Activated T-cell treated with anti-CD3 and anti-CD28 coated beads, Interleukin-2, amount 50 U/mL, for 24 hours (primary cell): ENCODE data around the gene ETV3.

ENCODE experiments used
- DNase-seq: peaks from one replicate; pipeline ENCODE4 v3.0.0-alpha.2; 2020
- H3K27ac Mint-ChIP-seq: 2 replicates; pipeline ENCODE4 v1.8.0; 2020; ENCODE audit warnings: mild to moderate bottlenecking, mixed read lengths
- H3K27me3 Mint-ChIP-seq: 2 replicates; pipeline ENCODE4 v1.8.0; 2020; ENCODE audit warnings: mixed read lengths
- H3K36me3 Mint-ChIP-seq: 2 replicates; pipeline ENCODE4 v1.8.0; 2020; ENCODE audit warnings: low read depth, mixed read lengths
- H3K4me1 Mint-ChIP-seq: 2 replicates; pipeline ENCODE4 v1.8.0; 2020; ENCODE audit warnings: low read depth, mixed read lengths
- H3K4me3 Mint-ChIP-seq: 2 replicates; pipeline ENCODE4 v1.8.0; 2020; ENCODE audit warnings: mild to moderate bottlenecking, moderate library complexity, mixed read lengths
- H3K9me3 Mint-ChIP-seq: 2 replicates; pipeline ENCODE4 v1.8.0; 2020; ENCODE audit warnings: mixed read lengths

Gene ETV3

GRCh38 chr1:157115851-157116736 is 22.1 kb downstream of the ETV3 start:
- DNase-seq, result no peak
- Mint-ChIP-seq H3K4me3 (no peak overlapping the region), H3K4me1 (no peaks in the 10 kb centered on the region), H3K9me3 (no peaks in the 10 kb centered on the region), H3K27me3 (peaks cover 6% of the 10 kb centered on the region), H3K36me3 (peaks cover 9% of the 10 kb centered on the region), H3K27ac (no peak overlapping the region)

- H3K4me3 Mint-ChIP-seq, result no peak overlapping the region
- H3K9me3 Mint-ChIP-seq, result no peaks in the 10 kb centered on the region
- no peak overlapping the region for H3K27ac Mint-ChIP-seq
- no peak for DNase-seq
- no peaks in the 10 kb centered on the region for H3K4me1 Mint-ChIP-seq
- H3K27me3 Mint-ChIP-seq, result peaks cover 10% of the 10 kb centered on the region
- H3K36me3 Mint-ChIP-seq, result peaks cover 5% of the 10 kb centered on the region
These were observed 22.8 kb downstream of the ETV3 start for GRCh38 chr1:157115429-157115838.

- no peak overlapping the region for H3K4me3 Mint-ChIP-seq
- no peak overlapping the region for H3K27ac Mint-ChIP-seq
- no peaks in the 10 kb centered on the region for H3K9me3 Mint-ChIP-seq
- peaks cover 10% of the 10 kb centered on the region for H3K27me3 Mint-ChIP-seq
- DNase-seq, result no peak
- H3K36me3 Mint-ChIP-seq, result no peaks in the 10 kb centered on the region
- no peaks in the 10 kb centered on the region for H3K4me1 Mint-ChIP-seq
These were observed 23.7 kb downstream of the ETV3 start for GRCh38 chr1:157114183-157115121.

GRCh38 chr1:157113631-157114030 is 24.6 kb downstream of the ETV3 start:
- Mint-ChIP-seq H3K27me3 (peaks cover 17% of the 10 kb centered on the region), H3K4me3 (no peak overlapping the region), H3K27ac (no peak overlapping the region), H3K9me3 (no peaks in the 10 kb centered on the region), H3K36me3 (no peaks in the 10 kb centered on the region), H3K4me1 (no peaks in the 10 kb centered on the region)
- DNase-seq, result no peak

GRCh38 chr1:157113106-157113505 is 25.1 kb downstream of the ETV3 start:
- Mint-ChIP-seq H3K27me3 (peaks cover 22% of the 10 kb centered on the region), H3K9me3 (no peaks in the 10 kb centered on the region), H3K4me1 (no peaks in the 10 kb centered on the region), H3K4me3 (no peak overlapping the region), H3K27ac (no peak overlapping the region), H3K36me3 (no peaks in the 10 kb centered on the region)
- DNase-seq, result no peak

- H3K4me3 Mint-ChIP-seq, result no peak overlapping the region
- H3K4me1 Mint-ChIP-seq, result no peaks in the 10 kb centered on the region
- H3K36me3 Mint-ChIP-seq, result no peaks in the 10 kb centered on the region
- peaks cover 30% of the 10 kb centered on the region for H3K27me3 Mint-ChIP-seq
- peak overlapping the region; percentile 7 for H3K27ac Mint-ChIP-seq
- no peak for DNase-seq
- H3K9me3 Mint-ChIP-seq, result no peaks in the 10 kb centered on the region
These were observed 25.9 kb downstream of the ETV3 start for GRCh38 chr1:157112186-157112867.

GRCh38 chr1:157111396-157112165 is 26.6 kb downstream of the ETV3 start:
- Mint-ChIP-seq H3K4me1 (peaks cover 4% of the 10 kb centered on the region), H3K36me3 (no peaks in the 10 kb centered on the region), H3K9me3 (no peaks in the 10 kb centered on the region), H3K27me3 (peaks cover 37% of the 10 kb centered on the region), H3K4me3 (no peak overlapping the region), H3K27ac (no peak overlapping the region)
- no peak for DNase-seq

GRCh38 chr1:157110686-157111085 is 27.5 kb downstream of the ETV3 start:
- Mint-ChIP-seq H3K36me3 (no peaks in the 10 kb centered on the region), H3K4me3 (no peak overlapping the region), H3K4me1 (peaks cover 7% of the 10 kb centered on the region), H3K27ac (peak overlapping the region; percentile 20), H3K27me3 (peaks cover 39% of the 10 kb centered on the region), H3K9me3 (no peaks in the 10 kb centered on the region)
- DNase-seq, result no peak

GRCh38 chr1:157110003-157110402 is 28.2 kb downstream of the ETV3 start:
- Mint-ChIP-seq H3K9me3 (no peaks in the 10 kb centered on the region), H3K27ac (no peak overlapping the region), H3K4me1 (peaks cover 7% of the 10 kb centered on the region), H3K27me3 (peaks cover 39% of the 10 kb centered on the region), H3K4me3 (no peak overlapping the region), H3K36me3 (no peaks in the 10 kb centered on the region)
- no peak for DNase-seq

- Mint-ChIP-seq H3K4me1 (peaks cover 10% of the 10 kb centered on the region), H3K27me3 (peaks cover 39% of the 10 kb centered on the region), H3K27ac (no peak overlapping the region), H3K9me3 (no peaks in the 10 kb centered on the region), H3K4me3 (no peak overlapping the region), H3K36me3 (no peaks in the 10 kb centered on the region)
- DNase-seq, result no peak
These were observed 29.7 kb downstream of the ETV3 start for GRCh38 chr1:157108448-157108847.

GRCh38 chr1:157107702-157108101 is 30.5 kb downstream of the ETV3 start:
- DNase-seq, result no peak
- Mint-ChIP-seq H3K4me1 (peaks cover 10% of the 10 kb centered on the region), H3K27ac (no peak overlapping the region), H3K9me3 (no peaks in the 10 kb centered on the region), H3K4me3 (no peak overlapping the region), H3K27me3 (peaks cover 39% of the 10 kb centered on the region), H3K36me3 (no peaks in the 10 kb centered on the region)

- Mint-ChIP-seq H3K4me3 (no peak overlapping the region), H3K9me3 (no peaks in the 10 kb centered on the region), H3K4me1 (peaks cover 10% of the 10 kb centered on the region), H3K27ac (no peak overlapping the region), H3K36me3 (no peaks in the 10 kb centered on the region), H3K27me3 (peaks cover 39% of the 10 kb centered on the region)
- DNase-seq, result no peak
These were observed 31.4 kb downstream of the ETV3 start for GRCh38 chr1:157106813-157107189.

GRCh38 chr1:157105988-157106812 is 32.0 kb downstream of the ETV3 start:
- H3K9me3 Mint-ChIP-seq, result no peaks in the 10 kb centered on the region
- no peak overlapping the region for H3K27ac Mint-ChIP-seq
- DNase-seq, result no peak
- no peak overlapping the region for H3K4me3 Mint-ChIP-seq
- H3K36me3 Mint-ChIP-seq, result no peaks in the 10 kb centered on the region
- H3K4me1 Mint-ChIP-seq, result peaks cover 10% of the 10 kb centered on the region
- H3K27me3 Mint-ChIP-seq, result peaks cover 38% of the 10 kb centered on the region
